Stimulated activated CD4-positive, alpha-beta T cell treated with anti-CD3 and anti-CD28 coated beads, Interleukin-4, amount 100 ng/mL, for 24 hours (primary cell): ENCODE measurements around the gene QRFPR.
"Not testable (repeated sequence)": the region's sequence is repeated elsewhere in the genome, so short reads cannot be mapped to it uniquely, and the experiment has no call there.

Experiments
- DNase-seq: peaks from one replicate; pipeline ENCODE4 v3.0.0-alpha.2; 2020

QRFPR gene

GRCh38 chr4:121338518-121338917 lies 42.3 kb downstream of the QRFPR start:
- DNase-seq = no peak

- no peak for DNase-seq
Measured at GRCh38 chr4:121336706-121337105, 44.1 kb downstream of the QRFPR start.

- DNase-seq = no peak
Measured at GRCh38 chr4:121330180-121330665, 50.6 kb downstream of the QRFPR start.

- no peak for DNase-seq
Measured at GRCh38 chr4:121326597-121326996, 54.2 kb downstream of the QRFPR start.

GRCh38 chr4:121324331-121324730 lies 56.5 kb downstream of the QRFPR start:
- no peak for DNase-seq

GRCh38 chr4:121321466-121321865 lies 59.4 kb downstream of the QRFPR start:
- no peak for DNase-seq

GRCh38 chr4:121316091-121316490 lies 64.7 kb downstream of the QRFPR start:
- no peak for DNase-seq

GRCh38 chr4:121313430-121313829 lies 67.4 kb downstream of the QRFPR start:
- DNase-seq = not testable (repeated sequence)

GRCh38 chr4:121308828-121309227 lies 72.0 kb downstream of the QRFPR start:
- no peak for DNase-seq

GRCh38 chr4:121308328-121308663 lies 72.5 kb downstream of the QRFPR start:
- no peak for DNase-seq

GRCh38 chr4:121307445-121308327 lies 73.1 kb downstream of the QRFPR start:
- peak; percentile 61 for DNase-seq

GRCh38 chr4:121306931-121307330 lies 73.9 kb downstream of the QRFPR start:
- no peak for DNase-seq

- DNase-seq = no peak
Measured at GRCh38 chr4:121304893-121305292, 75.9 kb downstream of the QRFPR start.

GRCh38 chr4:121299367-121299766 lies 81.5 kb downstream of the QRFPR start:
- DNase-seq = no peak

GRCh38 chr4:121283319-121283718 lies 97.5 kb downstream of the QRFPR start:
- no peak for DNase-seq

GRCh38 chr4:121280425-121280824 lies 100.4 kb downstream of the QRFPR start:
- no peak for DNase-seq

- DNase-seq = no peak
Measured at GRCh38 chr4:121278811-121279368, 101.9 kb downstream of the QRFPR start.
